ENCODE measurements around the gene RAB40B. TPM values are rescaled to one million over a fixed set of nuclear protein-coding genes. Genes with fewer than 3 reads are reported as not detected.

The RAB40B gene
- polyA plus RNA-seq, 3 donors, result 16.7 to 22.5 (median 17.4) TPM

- DNase-seq (ENCODE audit: extremely low read depth in 1 of 11, low read depth in 9 of 11, low spot score in 4 of 11), result no peak
Observed at GRCh38 chr17:82640036-82640435, 58.5 kb downstream of the RAB40B start.

DNA sequence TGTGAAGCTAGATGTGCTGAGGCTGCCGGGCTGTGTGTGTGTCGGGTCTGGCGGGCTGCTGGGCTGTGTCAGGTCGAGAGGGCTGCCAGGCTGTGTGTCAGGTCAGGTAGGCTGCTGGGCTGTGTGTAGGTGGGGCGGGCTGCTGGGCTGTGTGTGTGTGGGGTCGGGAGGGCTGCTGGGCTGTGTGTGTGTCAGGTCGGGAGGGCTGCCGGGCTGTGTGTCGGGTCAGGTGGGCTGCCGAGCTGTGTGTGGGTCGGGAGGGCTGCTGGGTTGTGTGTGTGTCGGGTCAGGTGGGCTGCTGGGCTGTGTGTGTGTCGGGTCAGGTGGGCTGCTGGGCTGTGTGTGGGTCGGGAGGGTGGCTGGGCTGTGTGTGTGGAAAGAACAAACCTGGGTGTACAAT is 58.9 kb downstream of the RAB40B start:
- no peak for DNase-seq (ENCODE audit: extremely low read depth in 1 of 11, low read depth in 9 of 11, low spot score in 4 of 11)

- no peak for DNase-seq (ENCODE audit: extremely low read depth in 1 of 11, low read depth in 9 of 11, low spot score in 4 of 11)
Observed at GRCh38 chr17:82638183-82638773, 60.2 kb downstream of the RAB40B start.

DNA sequence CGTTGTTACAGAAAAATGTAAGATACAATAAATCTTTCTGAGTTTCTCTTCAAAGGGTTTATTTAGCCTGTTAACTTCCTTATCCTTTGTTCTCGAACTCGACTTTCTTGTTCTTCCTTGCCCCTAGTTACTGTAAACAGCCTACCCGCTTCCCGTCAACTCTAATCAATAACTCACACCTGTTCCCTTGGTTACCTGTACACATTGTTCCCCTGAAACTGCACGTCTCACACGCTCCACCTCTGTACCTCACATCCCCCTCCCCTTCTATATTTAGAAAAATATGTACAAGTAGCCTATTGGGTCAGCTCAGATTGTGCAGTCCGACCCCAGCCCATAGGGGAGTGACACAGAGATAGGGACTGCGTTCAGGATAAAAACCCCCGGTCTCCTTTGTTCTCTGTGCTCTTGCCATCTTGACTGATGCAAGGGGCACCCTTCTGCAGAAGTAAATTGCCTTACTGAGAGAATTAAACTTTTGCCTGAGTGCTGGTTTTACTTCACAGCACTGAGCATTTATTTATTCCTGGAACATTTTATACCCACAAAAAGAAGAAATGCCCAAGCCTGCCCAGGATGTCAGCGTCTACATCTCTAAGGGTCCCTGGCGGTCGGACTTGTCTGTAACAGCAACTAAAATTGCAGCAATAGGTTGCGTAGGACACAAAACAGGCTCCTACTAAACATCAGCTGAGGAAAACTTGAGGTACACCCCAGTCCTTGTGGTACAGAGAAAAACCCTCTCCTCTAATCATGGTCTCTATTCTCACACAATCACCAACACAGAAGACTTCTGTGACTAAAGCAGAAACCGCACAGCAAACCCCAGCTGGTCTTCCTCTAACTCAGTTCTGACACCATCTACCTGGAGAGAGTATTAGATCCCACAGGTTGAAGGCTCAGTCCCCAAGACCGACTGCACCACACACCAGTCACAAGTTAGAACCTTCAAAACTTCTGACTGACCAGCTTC is 61.6 kb downstream of the RAB40B start:
- no peak for DNase-seq (ENCODE audit: extremely low read depth in 1 of 11, low read depth in 9 of 11, low spot score in 4 of 11)

GRCh38 chr17:82633343-82633742 is 65.2 kb downstream of the RAB40B start:
- no peak for DNase-seq (ENCODE audit: extremely low read depth in 1 of 11, low read depth in 9 of 11, low spot score in 4 of 11)

- no peak for DNase-seq (ENCODE audit: extremely low read depth in 1 of 11, low read depth in 9 of 11, low spot score in 4 of 11)
Observed at GRCh38 chr17:82632451-82632850, 66.0 kb downstream of the RAB40B start.

DNA sequence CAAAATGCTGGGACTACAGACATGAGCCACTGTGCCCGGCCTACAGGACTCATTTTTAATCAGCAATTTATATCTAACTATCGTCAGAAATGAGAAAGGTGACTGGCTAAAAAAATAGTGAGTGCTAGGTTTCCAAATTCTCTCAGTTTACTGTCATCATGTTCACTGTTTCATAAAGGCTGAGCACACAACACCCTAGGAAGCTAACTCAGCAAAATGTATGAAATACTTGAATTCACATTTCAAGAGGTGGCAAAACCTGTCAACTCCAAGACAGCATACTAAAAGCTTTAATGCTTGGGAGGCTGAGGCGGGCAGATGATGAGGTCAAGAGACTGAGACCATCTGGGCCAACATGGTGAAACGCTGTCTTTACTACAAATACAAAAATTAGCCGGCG is 67.0 kb downstream of the RAB40B start:
- no peak for DNase-seq (ENCODE audit: extremely low read depth in 1 of 11, low read depth in 9 of 11, low spot score in 4 of 11)

DNA sequence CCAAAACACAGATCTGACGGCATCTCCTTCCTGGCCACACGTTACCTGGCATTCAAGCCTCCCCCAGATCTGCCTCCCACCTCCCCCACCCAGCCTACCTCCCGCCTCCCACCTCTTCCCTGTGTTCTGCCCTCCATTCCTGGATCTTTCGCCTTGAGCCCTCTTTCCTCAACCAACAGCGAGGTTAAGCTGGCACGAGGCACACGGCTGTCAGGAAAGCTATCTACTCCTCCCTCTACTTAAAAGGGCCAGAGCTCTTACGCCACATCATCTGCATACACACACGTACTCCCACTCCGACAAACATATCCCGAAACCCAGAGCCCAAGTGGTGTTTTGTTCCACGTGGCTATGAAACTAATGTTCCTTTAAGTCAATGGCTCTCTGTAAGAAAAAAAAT is 68.3 kb downstream of the RAB40B start:
- no peak for DNase-seq (ENCODE audit: extremely low read depth in 1 of 11, low read depth in 9 of 11, low spot score in 4 of 11)

- no peak for DNase-seq (ENCODE audit: extremely low read depth in 1 of 11, low read depth in 9 of 11, low spot score in 4 of 11)
Observed at GRCh38 chr17:82629748-82630147, 68.8 kb downstream of the RAB40B start.

DNA sequence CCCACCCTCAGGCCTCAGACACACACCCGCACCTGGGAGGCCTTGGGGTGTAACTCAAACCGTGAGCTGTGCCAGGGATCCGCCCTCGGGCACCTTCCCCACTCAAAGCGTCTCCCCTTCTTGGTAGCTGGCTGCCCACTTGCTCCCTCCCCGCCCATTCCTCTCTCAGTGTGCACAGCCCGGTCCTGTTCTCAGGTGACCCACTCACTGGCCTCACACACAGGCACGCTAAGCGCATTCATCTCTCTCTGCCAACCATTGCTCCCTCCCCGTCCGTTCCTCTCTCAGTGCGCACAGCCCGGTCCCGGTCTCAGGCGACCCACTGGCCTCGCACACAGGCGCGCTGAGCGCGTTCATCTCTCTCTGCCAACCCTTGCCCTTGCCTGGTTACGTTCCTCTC is 71.1 kb downstream of the RAB40B start:
- DNase-seq (ENCODE audit: extremely low read depth in 1 of 11, low read depth in 9 of 11, low spot score in 4 of 11), result no peak

- no peak for DNase-seq (ENCODE audit: extremely low read depth in 1 of 11, low read depth in 9 of 11, low spot score in 4 of 11)
Observed at GRCh38 chr17:82623707-82624106, 74.8 kb downstream of the RAB40B start.

- no peak for DNase-seq (ENCODE audit: extremely low read depth in 1 of 11, low read depth in 9 of 11, low spot score in 4 of 11)
Observed at GRCh38 chr17:82619641-82620040, 78.9 kb downstream of the RAB40B start.

DNA sequence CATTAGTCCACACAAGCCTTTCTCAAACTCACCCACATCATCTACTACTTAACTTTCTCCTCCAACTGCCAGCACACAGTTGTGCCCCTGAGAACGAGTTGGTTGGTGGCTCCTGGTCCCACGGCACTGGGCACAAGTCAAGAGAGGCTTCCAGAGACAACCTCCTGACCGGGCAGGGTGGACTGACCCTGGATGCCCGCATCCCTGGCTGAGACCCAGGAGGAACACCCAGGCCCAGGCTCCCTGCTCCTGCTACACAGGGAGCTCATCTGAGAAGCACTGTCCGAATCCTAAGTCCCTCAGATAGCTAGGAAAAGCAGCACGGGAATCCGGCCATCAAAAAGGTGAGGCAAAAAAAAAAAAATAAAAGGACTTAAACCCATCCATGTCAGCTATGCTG is 79.3 kb downstream of the RAB40B start:
- no peak for DNase-seq (ENCODE audit: extremely low read depth in 1 of 11, low read depth in 9 of 11, low spot score in 4 of 11)

DNA sequence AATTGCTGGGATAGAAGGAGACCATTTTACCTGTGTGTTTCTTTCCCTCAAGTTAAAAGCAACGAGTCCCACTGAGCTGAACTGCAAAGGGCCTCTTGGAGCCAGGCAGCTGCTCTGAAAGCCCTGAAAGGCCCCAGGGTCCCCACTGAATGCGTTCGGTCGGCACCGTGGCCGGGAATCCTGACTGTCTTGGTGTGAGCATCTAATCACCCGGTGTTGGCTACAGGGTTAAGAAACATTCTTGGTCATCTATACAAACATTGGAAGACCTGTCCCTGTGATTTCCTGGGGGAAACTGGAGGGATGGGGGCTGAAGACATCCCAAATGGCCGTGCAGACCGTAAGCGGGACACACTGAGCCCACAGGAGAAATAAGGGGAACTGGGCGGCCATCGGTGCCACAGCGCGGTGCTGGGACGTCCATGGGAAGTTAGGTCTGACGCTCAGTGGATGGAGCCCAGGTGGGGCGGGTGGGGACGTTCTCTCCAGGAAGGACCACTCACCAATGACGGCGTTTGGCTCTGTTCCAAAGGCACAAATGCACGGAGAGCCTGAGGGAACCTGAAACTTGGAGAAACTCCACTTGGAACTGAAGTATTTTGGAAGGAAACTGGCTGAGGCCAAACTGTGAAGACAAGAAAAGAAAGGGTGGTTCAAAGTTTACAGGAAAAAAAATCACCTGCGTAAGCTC is 82.3 kb downstream of the RAB40B start:
- no peak for DNase-seq (ENCODE audit: extremely low read depth in 1 of 11, low read depth in 9 of 11, low spot score in 4 of 11)

GRCh38 chr17:82615084-82616020 is 83.1 kb downstream of the RAB40B start:
- DNase-seq (ENCODE audit: extremely low read depth in 1 of 11, low read depth in 9 of 11, low spot score in 4 of 11), result no peak

DNA sequence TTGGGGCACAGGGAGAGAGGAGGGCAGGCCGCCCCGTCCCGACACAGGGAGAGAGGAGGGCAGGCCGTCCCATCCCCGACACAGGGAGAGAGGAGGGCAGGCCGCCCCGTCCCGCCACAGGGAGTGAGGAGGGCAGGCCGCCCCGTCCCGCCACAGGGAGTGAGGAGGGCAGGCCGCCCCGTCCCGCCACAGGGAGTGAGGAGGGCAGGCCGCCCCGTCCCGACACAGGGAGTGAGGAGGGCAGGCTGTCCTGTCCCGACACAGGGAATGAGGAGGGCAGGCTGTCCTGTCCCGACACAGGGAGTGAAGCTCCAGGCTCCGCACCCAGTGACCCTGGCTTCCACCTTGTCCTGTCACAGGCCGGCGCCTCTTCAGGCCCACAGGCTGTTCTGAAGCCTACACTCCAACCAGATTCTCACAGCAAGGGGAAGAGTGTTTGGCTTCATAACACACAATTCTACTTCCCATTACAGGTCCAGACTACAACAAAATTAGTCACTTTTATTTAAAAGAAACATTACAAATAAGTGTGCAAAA is 84.3 kb downstream of the RAB40B start:
- DNase-seq (ENCODE audit: extremely low read depth in 1 of 11, low read depth in 9 of 11, low spot score in 4 of 11), result no peak

- no peak for DNase-seq (ENCODE audit: extremely low read depth in 1 of 11, low read depth in 9 of 11, low spot score in 4 of 11)
Observed at GRCh38 chr17:82613283-82614094, 85.0 kb downstream of the RAB40B start.

Measured in renal cortex interstitium (tissue), 11 donors.